GM21717 (cell line): ENCODE measurements around the gene FBH1.
"Not testable (repeated sequence)": the region's sequence is repeated elsewhere in the genome, so short reads cannot be mapped to it uniquely, and the experiment has no call there.

Source experiments
- ATAC-seq: cut with Tn5 transposase; IDR thresholded peaks from one replicate; pipeline ENCODE4 v1.9.1; 2021; ENCODE audit warnings: mild to moderate bottlenecking, moderate library complexity; ENCODE audit not compliant: unreplicated experiment

Gene FBH1

DNA sequence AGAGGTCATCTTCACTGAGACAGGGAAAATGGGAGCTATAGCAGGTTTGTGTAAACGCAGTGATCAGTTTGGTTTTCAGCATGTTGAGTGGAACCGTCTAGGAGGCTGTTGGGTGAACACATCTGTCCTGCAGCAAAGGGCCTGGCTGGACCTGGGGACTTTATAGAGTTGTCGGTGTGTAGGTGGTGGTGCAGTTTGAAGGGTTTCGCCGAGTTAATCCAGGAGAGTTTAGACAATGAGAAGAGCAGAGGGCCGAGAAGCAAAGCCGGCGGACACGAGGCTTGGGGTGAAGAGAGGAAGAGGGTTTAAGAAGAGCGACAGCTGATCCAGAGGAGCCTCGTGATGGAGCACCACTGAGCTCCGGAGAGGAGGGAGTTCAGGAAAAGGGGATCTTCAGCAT, 48.2 kb downstream of the FBH1 start:
- ATAC-seq, result no peak

DNA sequence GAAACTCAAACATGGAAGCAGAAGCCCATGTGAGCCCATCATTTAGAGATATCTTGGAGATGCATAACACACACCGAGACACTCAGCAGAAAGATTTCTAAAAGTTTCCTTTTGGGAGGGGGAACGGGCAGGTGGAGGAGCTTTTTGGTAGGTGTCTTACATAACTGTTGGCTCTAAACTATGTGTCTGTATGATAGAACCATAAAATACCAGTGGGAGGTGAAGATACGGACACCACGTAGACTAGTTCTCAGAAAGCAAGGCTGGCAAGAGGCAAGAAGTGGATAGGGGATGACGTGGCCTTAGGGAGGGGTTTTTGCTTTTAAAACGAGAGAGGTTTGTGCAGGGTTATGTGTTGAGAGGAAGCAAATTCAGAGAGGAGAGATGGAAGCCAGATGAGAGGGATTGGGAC, 50.8 kb downstream of the FBH1 start:
- no peak for ATAC-seq

DNA sequence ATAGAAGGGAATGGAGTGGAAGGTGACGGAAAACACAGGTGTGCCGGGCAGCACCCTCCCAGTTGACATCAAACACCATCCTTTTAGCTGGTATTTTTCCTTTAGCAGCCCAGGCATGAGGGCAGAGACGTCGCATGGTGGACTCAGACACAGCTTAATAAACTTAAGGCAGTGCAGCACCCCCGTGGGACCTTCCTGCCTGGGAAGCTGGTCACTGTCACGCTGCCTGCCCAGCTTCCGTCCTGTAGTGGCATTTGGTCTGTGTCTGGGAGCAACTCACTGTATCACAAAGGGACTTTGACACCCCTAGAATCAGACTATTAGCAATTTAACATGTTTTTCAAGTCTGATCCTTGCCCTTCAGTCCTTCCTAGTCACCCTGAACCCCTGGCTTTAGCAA, 51.5 kb downstream of the FBH1 start:
- ATAC-seq, result no peak

DNA sequence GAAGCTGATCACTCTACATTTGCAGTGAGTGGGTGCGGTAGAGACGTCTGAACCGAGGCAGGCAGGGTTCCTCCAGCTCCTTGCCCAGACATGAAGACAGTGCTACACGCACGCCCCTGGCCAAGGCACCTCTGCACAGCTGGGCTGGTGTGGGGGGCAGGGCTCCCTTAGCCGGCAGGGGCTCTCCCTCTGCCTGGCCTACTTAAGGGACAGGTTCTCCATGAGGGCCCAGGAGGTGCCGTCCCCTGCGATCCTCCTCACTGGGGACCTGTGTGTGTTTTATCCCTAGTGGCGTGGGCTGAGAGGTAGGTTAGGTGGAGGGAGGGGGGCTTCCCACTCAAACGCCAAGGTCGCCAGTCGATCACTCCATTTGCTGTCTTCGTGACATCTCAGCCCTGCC, 52.0 kb downstream of the FBH1 start:
- no peak for ATAC-seq

DNA sequence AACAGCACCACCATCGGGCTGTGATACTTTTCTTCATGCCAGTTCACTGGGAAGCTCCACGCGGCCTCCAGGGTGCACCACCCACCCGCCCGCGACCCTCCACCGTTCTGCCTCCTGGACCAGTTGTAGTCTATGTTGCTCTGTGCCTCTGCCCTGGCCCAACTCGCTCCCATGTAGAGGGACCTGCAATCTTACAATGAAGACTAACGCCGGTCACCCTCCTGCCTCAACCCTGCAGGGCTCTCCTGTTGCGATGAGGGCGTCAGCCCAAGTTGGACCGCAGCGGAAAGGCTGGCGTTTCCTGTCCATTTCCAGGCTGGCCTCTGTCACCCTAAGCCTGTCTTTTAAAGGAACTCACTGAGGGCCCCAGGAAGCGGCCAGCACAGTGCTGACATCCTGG, 52.4 kb downstream of the FBH1 start:
- no peak for ATAC-seq

DNA sequence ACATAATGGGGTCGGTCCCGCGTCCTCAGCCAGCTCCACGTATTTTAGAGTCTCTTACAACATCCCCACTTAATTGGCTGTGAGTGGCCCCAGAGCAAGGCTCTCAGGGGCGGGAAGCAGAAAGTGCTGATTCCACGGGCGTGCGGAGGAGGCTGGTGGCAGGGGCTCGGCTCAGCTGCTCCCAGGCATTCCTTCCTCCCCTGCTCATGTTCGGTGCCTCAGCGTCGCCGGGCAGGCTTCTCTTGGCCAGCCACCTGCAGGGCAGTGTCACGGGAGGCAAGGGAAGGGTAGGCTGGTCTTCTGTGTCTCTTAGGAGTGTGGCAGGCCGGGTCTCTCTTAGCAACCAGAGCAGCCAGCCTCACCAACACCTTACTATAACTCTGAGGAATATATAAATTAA, 53.5 kb downstream of the FBH1 start:
- ATAC-seq, result no peak

DNA sequence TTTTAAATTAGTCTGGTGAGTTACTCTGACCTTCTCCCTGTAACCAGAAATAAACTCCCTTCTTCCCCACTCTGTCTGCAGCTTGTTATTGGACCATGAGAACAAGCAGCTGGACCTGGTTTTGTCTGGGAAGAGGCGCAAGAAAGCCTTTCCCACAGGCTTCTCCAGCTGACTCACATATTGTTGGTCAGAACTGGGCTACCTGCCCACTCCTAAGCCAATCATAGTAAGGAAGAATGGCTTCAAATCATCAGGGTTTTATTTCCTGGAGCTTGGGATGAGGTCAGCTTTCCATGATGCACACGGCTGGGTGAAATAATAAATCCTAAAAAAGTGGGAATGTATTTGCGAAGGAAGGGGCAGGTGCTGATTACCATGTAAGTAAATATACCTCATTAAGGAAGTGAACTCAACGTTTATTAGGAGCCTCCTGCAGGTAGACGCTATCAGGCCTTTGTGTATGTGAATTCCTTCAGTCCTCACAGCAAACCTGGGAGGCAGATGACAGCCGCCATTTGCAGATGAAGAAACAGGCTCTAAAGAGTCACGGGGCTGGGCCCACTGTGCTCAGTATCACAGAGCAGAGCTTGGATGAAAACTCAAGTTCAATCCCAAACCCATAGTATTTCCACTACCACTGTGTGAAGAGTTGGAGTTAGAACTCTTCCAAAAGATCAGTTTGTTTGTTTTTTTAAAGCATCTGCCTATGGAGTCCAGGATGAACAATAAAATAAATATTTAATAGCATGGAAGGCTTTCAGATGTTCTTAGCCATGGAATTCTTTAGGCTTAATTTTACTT, 54.5 kb downstream of the FBH1 start:
- no peak for ATAC-seq

DNA sequence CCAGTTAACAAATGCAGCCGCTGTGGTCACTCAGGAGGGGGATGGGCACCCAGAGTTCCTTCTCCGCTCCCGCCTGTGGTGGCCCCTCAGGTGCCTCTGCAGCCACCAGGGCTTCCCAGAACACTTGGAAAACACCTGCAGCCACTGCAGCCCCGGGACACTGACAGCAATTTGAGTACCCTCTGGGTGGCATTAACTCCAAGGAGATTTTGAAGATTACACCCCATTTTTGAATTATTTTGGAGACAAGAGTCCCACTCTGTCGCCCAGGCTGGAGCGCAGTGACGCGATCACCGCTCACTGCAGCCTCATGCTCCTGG, 55.1 kb downstream of the FBH1 start:
- ATAC-seq, result no peak

DNA sequence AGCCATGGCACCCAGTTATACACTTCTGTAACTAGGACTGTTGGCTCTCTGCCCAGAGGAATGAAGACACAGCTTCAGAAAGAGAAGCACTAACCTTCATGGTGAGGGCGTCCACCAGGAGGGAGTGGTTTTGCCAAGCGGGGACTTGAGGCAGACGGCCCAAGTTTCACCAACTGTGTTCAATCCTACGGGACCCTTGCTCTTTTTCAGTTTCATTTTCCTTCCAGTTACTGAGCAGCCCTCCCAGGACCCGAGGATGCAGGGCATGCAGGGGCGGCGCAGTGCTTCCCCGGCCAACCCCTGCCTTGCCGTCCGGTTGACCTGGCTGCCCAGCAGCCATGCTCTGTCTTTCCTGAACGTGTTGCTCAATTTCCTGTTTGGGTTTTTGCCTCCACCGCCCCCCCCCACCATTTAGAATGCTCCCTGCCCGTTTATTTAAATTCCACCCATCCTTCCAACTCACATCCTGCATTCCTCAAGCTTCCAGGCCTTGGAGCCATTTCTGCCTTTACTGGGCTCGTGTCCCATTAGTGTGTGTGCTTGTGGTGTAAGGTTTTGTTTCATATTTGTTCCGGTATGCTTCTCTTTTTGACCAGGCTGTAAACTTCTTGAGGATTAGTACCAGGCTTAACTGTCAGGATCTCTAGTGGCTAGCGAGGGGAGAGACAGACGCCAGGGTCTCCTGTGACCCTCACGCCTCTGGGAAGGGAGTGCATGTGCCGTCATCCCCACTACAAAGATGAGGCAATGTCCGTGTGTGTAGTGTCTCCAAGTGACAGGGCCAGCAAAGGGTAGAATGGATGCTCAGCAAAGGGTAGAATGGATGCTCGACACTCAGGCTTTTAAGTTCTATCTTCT, 55.7 kb downstream of the FBH1 start:
- no peak for ATAC-seq

DNA sequence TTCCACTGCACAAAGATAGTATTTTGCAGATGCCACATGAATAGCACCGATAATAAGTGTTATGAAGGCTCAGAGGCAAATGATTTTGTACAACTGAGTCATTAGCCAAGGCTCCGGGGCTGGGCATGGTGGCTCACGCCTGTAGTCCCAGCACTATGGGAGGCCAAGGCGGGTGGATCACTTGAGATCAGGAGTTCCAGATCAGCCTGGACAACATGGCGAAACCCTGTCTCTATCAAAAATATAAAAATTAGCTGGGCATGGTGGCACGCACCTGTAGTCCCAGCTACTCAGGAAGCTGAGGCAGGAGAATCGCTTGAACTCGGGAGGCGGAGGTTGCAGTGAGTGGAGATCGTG, 56.4 kb downstream of the FBH1 start:
- not testable (repeated sequence) for ATAC-seq

DNA sequence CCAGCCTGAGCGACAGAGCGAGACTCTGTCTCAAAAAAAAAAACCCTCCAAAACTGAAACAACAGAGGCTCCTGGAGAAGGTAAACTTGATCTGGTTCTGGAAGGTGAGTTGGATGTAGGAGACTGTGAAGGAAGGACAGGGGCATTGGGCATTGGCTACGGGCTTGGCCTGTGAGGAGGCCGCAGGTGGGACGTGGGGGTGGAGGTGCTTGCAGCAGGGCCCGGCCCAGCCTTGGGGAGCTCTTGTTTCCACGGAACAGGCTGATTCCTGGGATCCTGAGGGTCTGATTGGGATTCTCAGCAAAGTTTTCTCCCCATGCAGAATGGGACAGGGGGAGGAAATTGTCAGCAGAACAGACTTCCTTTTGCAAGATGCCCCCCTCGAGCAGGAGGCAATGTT, 56.7 kb downstream of the FBH1 start:
- ATAC-seq, result no peak

DNA sequence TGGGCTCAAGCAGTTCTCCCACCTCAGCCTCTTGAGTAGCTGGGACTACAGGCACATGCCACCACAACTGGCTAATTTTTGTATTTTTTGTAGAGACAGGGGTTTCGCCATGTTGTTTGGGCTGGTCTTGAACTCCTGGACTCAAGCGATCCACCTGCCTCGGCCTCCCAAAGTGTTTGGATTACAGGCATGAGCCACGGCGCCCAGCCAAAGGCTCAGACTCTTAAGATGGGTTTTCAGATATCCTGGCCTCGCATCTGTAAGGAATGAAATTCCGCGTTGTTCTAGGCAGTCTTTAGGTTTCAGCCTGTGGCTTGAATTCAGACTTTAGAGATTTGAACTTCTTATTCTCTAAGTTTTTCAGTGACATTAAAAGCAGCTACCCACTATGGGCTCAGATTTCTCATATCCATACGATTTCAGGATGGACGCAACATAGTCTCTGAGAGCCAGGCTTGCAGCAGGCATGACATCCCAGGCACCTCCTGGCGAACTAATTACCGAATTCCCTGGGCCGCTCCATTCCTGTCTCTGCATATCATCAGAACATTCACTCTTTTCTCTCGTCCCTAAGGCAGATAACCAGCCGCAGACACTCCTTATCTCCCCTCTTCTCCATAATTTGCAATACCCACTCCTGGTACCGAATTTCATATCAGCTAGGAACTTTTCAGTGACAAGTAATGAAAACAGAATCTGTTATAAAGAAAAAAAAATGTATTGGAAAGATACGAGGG, 57.6 kb downstream of the FBH1 start:
- no peak for ATAC-seq

DNA sequence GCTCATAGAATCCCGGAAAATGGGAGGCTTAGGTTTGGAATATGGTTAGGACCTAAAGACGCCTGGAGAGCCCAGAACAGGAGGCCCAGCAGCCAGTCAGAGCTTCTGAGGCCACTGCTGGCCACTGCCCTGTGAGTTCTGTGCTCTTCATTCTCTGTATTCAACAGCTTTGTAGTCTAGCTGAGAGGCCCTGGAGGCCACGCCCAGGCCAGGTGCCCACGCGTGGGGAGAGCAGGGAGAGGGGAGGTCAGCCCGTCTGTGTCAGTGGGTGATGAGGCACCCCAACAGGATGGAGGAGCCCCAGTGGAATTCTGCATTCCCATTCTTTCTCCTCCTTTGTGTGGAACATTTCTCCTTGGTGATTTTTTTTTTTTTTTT, 58.2 kb downstream of the FBH1 start:
- ATAC-seq, result no peak

DNA sequence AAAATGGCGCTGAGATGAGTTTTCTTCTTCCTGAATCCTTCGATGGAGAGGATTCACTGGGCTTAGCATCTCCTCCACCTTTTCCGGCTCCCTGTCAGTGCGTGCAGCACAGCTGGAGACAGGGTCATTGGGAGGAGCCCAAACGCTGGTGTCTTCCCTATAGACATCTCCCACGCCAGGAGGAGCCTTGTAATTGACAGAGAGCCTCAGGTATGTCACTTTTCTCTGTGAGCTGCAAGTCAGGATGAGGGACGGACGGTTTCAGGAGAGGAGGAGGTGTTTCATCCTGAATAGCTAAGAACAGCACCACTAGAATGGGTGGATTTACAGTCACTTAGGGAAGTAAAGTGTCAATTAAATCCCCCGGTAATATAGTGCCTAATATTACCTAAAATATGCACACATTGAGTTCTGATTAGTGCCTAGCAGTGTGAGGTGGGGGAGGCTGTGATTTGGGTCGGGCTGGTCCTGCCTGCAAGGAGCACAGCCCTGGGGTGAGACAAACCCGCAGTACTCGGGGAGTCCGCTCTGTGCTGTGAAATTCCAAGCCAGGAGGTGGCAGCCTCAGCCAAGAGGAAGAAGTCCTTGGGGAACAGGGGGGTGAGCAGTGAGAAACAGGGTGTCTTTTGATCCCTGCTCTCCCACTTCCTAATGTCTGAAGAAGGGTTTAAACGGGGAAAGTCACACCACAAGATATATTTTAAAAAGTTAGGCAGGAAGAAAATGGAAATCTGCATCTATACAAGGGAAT, 59.1 kb downstream of the FBH1 start:
- ATAC-seq, result no peak

DNA sequence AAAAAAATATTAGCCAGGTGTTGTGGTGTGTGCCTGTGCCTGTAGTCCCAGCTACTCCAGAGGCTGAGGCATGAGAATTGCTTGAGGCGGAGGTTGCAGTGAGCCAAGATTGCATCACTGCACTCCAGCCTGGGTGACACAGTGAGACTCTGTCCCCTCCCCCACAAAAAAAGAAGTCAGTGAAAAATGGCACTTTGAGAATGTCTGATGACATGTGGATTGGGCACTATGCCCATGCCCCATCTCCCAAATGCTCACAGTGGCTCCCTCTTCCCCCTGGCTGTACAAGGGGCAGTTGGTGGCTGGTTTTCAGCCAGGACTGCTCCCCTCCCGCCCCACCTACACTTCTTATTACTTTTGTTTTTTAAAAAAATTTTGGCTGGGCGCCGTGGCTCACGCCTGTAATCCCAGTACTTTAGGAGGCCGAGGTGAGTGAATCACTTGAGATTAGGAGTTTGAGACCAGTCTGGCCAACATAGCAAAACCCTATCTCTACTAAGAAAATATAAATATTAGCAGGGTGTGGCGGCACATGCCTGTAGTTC, 61.2 kb downstream of the FBH1 start:
- ATAC-seq, result no peak

DNA sequence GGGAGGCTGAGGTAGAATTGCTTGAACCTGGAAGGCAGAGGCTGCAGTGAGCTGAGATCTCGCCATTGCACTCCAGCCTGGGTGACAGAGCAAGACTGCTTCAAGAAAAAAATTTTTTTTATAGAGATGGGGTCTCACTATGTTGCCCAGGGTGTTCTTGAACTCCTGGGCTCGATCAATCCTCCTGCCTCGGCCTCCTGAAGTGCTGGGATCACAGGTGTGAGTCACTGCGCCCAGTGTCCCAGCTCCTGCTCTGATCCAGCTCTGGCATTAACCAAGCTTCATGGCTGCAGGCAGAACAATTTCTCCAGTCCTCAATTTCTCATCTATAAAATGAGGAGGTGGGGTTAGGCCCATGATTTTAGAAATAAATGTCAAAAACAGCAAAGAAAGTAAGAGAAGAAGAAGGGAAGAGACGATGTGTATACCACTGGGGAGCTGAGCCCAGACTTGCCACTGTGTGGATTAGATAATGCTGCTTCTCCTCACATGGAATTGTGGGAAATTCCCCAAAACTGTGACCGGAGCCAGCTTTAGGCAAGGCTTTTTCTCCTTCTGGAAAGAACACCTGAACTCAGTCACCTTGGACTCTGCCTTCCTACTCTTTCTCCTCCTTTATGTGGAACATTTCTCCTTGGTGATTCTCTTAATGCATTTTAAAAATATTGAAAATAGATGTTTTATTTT, 61.8 kb downstream of the FBH1 start:
- no peak for ATAC-seq

DNA sequence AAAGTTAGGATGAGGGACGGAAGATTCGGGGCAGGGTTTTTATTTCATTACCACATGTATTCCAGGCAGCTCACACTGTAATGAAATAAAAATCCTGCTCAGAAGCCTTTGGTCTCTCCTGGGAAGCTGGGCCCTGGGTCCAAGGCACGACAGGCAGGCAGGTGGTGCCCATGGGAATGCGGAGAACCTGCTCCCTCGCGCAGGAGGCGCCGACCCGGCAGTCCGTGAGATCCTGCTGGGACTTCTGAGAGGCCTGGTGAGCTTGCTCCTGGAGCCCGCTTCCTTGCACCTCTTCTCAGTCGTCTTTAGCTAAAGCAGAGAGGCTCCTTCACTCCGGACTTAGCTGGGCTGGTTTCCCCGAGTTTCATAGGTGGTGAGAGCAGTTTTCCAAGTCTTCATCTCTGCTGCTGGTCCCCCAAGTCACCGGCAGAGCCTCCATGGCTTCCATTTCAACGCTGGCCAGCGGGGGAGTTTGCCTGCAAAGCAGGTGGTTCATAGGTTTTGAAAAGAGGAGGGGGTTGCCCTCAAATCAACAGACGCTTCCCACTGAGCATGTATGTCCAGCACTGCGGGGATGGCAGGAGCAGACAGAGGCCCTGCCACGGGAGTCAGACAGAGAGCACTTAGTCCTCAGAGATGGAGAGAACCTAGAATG, 62.8 kb downstream of the FBH1 start:
- no peak for ATAC-seq

DNA sequence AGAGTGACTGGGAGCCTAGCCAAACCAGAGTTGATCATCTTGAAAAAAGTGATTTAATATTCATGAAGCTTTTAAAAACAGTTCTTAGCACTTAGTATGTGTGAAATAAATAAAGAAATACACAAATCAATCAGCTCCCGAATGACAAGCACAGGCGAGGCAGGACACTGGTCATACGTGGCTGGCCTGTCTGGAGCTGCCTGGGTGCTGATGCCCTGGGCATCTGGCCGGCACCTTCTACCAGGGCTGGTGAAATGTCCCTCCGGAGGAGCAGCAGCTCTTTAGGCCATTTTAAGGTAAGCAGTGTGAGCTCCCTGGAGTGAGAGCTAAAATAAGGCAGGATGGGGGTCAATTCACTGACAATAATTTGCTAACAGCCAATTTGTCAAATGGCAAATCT, 63.6 kb downstream of the FBH1 start:
- no peak for ATAC-seq

DNA sequence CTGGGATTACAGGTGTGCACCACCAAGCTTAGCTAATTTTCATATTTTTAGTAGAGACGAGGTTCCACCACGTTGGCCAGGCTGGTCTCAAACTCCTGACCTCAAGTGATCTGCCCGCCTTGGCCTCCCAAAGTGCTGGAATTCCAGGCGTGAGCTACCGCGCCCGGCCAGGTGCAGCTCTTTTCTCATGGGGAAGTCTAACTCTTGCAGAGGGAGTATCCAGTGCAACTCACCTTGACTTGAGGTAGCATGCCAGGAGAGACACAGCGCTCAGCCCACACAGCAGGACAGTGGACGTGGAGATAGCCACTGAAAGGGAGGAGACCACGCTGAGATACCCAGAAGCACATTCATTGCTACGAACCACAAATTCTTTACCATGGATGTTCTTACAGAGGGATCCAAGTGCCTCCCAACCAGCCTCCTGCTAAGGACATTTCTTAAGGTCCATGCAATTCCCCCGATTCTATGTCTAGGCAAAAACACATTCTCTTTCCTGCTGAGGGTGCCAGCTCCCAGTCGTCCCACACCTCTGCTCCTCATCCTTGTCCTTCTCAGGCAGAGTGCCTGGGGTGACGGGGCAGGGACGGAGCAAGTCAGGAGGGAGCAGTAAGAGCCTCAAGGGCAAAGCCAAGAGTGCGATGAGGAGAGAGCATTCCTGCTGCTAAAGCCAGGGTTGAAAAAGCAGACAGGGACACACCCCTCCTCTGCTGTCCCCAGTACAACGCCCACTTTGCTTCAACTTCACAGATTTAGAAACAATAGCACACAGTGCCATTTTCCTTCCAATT, 66.3 kb downstream of the FBH1 start:
- no peak for ATAC-seq
